Forelimb muscle (tissue), 1 donor: ENCODE data around the gene CDH2. TPM values are rescaled to one million over a fixed set of nuclear protein-coding genes. Genes with fewer than 3 reads are reported as not detected.
"Not testable (repeated sequence)": the region's sequence is repeated elsewhere in the genome, so short reads cannot be mapped to it uniquely, and the experiment has no call there.

Experiments
- DNase-seq: peaks from one replicate; pipeline ENCODE4 v3.0.0-alpha.2; 2013; ENCODE audit warnings: low read depth
- polyA plus RNA-seq: library from polyadenylated mRNA; unstranded; fragments of 120-200 nt; gene quantifications from one replicate; pipeline ENCODE4 v1.2.1, GENCODE V29; 2013; ENCODE audit not compliant: insufficient read length

CDH2 gene
- polyA plus RNA-seq, 1 donor: 4.4 TPM

GRCh38 chr18:27921904-27922751 is 254.8 kb downstream of the CDH2 start:
- no peak for DNase-seq

DNA sequence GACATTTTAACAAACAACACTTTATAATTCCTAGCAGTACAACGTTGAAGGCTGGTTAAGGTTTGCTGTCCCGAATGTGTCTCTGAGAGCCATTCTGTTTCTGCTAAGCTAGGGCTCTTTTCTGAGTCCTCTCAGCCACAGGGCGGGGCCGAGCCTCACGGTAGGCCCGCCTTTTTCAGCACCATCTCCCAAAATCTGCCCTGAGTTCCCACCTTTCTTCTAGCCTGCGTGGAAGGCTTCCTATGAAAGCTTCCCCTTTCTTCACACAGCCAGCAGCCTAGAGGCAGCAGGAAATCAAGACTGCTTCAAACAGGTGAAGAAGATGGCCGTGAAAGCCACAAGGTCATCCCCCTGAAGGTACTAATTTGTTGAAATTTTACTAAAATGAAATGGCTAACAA is 255.5 kb downstream of the CDH2 start:
- no peak for DNase-seq

DNA sequence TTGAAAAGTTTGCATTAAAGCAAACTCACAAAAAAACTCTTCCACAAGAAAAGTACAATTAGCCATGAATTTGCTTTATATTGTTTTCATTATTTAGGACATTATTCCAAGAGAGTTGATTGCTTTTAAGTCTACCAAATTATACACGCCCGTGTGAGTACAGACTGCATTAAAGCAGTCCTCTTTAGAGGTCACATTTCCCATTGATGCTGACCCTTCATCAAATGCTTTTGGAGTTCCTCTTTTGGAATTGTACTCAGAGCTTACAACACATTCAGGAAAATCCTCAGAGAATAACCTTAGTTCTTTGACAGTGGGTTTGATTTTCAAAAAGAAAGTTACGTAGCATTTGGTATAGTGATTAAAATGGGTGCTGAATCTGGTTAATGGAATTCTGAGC is 256.1 kb downstream of the CDH2 start:
- DNase-seq: no peak

DNA sequence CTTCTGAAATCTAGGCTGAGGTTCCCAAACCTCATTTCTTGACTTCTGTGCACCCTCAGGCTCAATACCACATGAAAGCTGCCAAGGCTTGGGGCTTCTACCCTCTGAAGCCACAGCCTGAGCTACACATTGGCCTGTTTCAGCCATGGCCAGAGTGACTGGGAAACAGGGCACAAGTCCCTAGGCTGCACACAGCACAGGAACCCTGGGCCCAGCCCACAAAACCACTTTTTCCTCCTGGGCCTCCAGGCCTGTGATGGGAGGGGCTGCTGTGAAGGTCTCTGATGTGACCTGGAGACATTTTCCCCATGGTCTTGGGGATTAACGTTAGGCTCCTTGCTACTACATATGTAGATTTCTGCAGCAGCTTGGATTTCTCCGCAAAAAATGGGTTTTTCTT is 270.7 kb downstream of the CDH2 start:
- DNase-seq: not testable (repeated sequence)

DNA sequence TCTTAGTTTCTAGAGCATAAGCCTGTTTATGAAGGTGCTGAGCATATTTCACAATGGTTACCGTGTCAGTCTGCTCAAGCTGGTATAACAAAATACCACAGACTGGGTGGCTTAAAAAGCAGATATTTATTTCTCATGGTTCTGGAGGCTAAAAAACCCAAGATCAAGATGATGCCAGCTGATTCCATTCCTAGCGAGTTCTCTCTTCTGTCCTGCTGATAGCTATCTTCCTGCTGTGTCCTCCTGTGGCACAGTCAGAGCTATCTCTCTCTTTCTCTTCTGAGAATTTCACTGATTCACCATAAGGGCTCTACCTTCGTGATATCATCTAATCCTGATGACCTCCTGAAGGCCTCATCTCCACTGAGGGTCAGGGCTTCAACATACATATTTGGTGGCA is 273.0 kb downstream of the CDH2 start:
- DNase-seq: no peak

DNA sequence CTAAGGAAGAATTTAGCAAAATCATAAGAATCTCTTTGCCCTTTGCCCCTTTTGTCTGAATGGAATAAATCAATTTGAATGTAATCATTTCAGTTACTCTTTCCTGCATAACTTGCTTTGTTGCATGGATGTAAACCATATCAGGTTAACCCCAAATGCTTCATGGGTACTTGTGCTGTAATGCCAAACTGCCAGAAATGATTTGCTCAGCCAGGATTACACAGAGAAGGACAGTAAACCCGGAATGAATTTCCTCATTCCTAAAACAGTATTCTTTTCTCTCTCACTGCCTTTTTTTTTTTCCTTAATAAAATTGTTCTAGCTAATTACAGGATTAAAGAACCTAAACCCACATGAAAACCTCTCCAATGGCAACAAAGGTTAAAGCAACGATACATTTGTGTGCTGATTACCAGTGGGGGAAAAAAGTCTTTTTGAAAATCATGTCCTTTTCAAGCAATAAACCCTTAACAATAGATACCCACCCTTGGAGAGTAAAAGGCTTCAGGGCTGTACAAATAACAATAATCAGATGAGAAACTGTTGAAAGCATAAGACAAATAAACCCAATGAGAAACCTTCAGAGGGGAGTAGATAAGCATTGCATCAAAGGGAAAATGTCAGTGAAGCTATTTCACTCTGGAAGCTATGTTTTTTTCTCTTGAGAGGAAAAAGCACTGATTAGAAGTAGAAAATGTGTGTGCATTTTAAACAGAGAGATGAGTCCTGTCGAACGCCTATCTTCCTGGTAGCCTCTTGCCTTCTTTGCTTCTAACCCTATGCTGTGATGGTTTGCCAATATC is 275.3 kb downstream of the CDH2 start:
- DNase-seq: no peak
